A673 (cell line): ENCODE measurements around the gene CMYA5. TPM values are rescaled to one million over a fixed set of nuclear protein-coding genes. Genes with fewer than 3 reads are reported as not detected.

ENCODE experiments used
- BruUV-seq: library from RNA; stranded (reverse); fragments of 400-500 nt; replicated peaks from 2 replicates; lab custom pipeline; 2021; lab: Mats Ljungman, UMichigan
- CTCF ChIA-PET: fragments of 300-600 bp; sonication (Branson Sonifier 250); formaldehyde crosslinking; loops from one replicate; lab custom pipeline; 2022; ENCODE audit warnings: antibody characterized with exemption; lab: Charles Lee
- POLR2A ChIA-PET: fragments of 300-600 bp; sonication (Branson Sonifier 250); formaldehyde crosslinking; loops from one replicate; lab custom pipeline; 2022; ENCODE audit warnings: antibody characterized with exemption; ENCODE audit not compliant: low non-redundant PET; lab: Charles Lee
- DNase-seq: peaks from one replicate; pipeline ENCODE4 v3.0.0-alpha.2; 2015; ENCODE audit warnings: low spot score
- H3K27ac ChIP-seq: fragments of 200-600 bp; sonication (generic); 2 replicates; pipeline ENCODE4 v1.5.1; 2016; ENCODE audit warnings: mixed run types, low read depth, mild to moderate bottlenecking, mixed read lengths, antibody characterized with exemption, low read length; ENCODE audit not compliant: poor library complexity, severe bottlenecking
- H3K27me3 ChIP-seq: fragments of 200-600 bp; sonication (generic); replicated peaks from 2 replicates; pipeline ENCODE4 v1.6.1; 2017; ENCODE audit warnings: mixed run types, low read depth, mild to moderate bottlenecking, mixed read lengths, antibody characterized with exemption, low read length; ENCODE audit not compliant: insufficient read depth, poor library complexity
- H3K36me3 ChIP-seq: fragments of 200-600 bp; sonication (generic); 2 replicates; pipeline ENCODE4 v1.6.1; 2016; ENCODE audit warnings: mixed run types, mild to moderate bottlenecking, mixed read lengths, antibody characterized with exemption, low read length; ENCODE audit not compliant: insufficient read depth, poor library complexity, severe bottlenecking
- H3K4me1 ChIP-seq: fragments of 200-600 bp; sonication (generic); 2 replicates; pipeline ENCODE4 v1.6.1; 2017; ENCODE audit warnings: mixed run types, mild to moderate bottlenecking, mixed read lengths, antibody characterized with exemption, low read length; ENCODE audit not compliant: insufficient read depth, poor library complexity, severe bottlenecking
- H3K4me3 ChIP-seq: fragments of 200-600 bp; sonication (generic); 2 replicates; pipeline ENCODE4 v1.5.1; 2016; ENCODE audit warnings: low read depth, mixed run types, mild to moderate bottlenecking, mixed read lengths, low read length; ENCODE audit not compliant: poor library complexity, severe bottlenecking
- H3K9me3 ChIP-seq: fragments of 200-600 bp; sonication (generic); 2 replicates; pipeline ENCODE4 v1.6.1; 2016; ENCODE audit warnings: mixed run types, low read depth, mild to moderate bottlenecking, mixed read lengths, antibody characterized with exemption, low read length; ENCODE audit not compliant: poor library complexity, severe bottlenecking
- EZH2 ChIP-seq: fragments of 200-600 bp; sonication (generic); IDR thresholded peaks from 2 replicates; pipeline ENCODE4 v1.6.1; 2017; ENCODE audit warnings: borderline replicate concordance, low read depth, mild to moderate bottlenecking, mixed read lengths, antibody characterized with exemption, low read length; ENCODE audit not compliant: poor library complexity, severe bottlenecking
- intact Hi-C: fragments of 100-400 bp; cut with micrococcal nuclease; formaldehyde crosslinking; loops from one replicate; pipeline ENCODE4 v1.10.0; 2022; ENCODE audit not compliant: unreplicated experiment
- total RNA-seq: library from RNA; stranded (reverse); gene quantifications from 2 replicates; pipeline ENCODE4 v1.2.3, GENCODE V29; 2021
- TF ChIP-seq, protein P1 (sequence below): fragments of 300-800, 200-600 bp; sonication (generic); conservative IDR thresholded peaks from 2 replicates; pipeline ENCODE4 v1.5.1; 2017; ENCODE audit warnings: low read depth, mild to moderate bottlenecking, antibody characterized with exemption, low read length, moderate library complexity, mixed read lengths

The CMYA5 gene
- total RNA-seq, 1 experiment from 2014 or later = 0.41 TPM

DNA sequence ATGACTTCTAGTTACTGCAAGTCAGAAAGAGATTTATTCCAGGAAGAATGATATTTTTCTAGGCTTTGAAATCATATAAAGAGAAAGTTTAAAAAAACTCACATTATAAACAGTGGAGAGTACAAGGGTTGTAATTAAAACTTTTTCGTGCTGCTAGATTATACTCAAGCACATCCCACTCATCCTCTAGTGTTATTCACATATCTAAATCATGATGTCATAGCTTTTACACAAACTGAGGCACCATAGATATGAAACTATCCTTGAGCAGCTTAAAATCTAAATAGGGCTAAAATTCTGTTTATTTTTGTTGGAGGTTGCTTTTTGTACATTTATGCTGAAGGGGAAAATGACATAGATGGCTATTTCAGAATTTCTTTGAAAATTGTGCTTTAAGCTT, 47.4 kb upstream of the CMYA5 start:
- Histone ChIP-seq H3K4me1 (peaks cover 15% of the 10 kb centered on the region), H3K27ac (no peak overlapping the region), H3K27me3 (no peaks in the 10 kb centered on the region), H3K9me3 (no peaks in the 10 kb centered on the region), H3K4me3 (no peak overlapping the region), H3K36me3 (peaks cover 31% of the 10 kb centered on the region)
- DNase-seq = no peak
- intact Hi-C loops = no loop called here
- ChIA-PET POLR2A (no interaction called here), CTCF (no interaction called here)
- TF ChIP-seq EZH2 = no peak
- TF ChIP-seq, protein P1, sequence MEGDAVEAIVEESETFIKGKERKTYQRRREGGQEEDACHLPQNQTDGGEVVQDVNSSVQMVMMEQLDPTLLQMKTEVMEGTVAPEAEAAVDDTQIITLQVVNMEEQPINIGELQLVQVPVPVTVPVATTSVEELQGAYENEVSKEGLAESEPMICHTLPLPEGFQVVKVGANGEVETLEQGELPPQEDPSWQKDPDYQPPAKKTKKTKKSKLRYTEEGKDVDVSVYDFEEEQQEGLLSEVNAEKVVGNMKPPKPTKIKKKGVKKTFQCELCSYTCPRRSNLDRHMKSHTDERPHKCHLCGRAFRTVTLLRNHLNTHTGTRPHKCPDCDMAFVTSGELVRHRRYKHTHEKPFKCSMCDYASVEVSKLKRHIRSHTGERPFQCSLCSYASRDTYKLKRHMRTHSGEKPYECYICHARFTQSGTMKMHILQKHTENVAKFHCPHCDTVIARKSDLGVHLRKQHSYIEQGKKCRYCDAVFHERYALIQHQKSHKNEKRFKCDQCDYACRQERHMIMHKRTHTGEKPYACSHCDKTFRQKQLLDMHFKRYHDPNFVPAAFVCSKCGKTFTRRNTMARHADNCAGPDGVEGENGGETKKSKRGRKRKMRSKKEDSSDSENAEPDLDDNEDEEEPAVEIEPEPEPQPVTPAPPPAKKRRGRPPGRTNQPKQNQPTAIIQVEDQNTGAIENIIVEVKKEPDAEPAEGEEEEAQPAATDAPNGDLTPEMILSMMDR = no peak
- no TSS peak for BruUV-seq

DNA sequence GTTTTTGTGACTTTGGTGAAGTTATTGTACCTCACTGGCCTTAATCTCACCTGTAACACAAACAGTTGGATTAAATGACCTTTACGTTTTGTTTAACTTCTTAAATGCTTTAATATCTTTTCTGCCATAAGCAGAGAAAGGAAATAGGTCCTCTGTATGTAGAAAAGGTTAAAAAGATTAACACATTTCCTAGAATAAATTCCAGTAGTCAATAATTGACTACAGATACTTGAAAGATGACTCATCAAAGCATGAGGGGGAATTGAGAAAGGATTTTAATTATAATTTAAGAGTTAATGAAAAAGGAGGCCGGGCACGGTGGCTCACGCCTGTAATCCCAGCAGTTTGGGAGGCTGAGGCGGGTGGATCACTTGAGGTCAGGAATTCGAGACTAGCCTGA, 35.8 kb upstream of the CMYA5 start:
- peaks cover 16% of the 10 kb centered on the region for H3K36me3 ChIP-seq
- intact Hi-C loops = no loop called here
- BruUV-seq = no TSS peak
- ChIA-PET POLR2A (no interaction called here), CTCF (no interaction called here)
- no peak for DNase-seq
- no peak overlapping the region for H3K4me3 ChIP-seq
- no peak for TF ChIP-seq EZH2
- TF ChIP-seq, protein P1 = no peak
- no peaks in the 10 kb centered on the region for H3K27me3 ChIP-seq
- peaks cover 4% of the 10 kb centered on the region for H3K4me1 ChIP-seq
- H3K27ac ChIP-seq = no peak overlapping the region
- no peaks in the 10 kb centered on the region for H3K9me3 ChIP-seq

DNA sequence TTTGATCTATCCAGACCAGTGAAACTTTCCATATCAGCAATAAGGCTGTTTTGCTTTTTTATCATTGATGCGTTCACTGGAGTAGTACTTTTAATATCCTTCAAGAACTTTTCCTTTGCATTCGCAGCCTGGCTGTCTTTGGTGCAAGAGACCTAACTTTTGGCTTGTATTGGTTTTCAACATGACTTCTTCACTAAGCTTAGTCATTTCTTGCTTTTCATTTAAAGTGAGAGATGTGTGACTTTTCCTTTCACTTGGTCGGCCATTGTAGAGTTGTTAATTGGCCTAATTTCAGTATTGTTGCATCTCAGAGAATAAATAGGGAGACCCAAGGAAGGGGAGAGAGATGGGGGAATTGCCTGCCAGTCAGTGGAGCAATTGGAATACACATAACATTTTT, 26.4 kb upstream of the CMYA5 start:
- no peaks in the 10 kb centered on the region for H3K4me1 ChIP-seq
- no TSS peak for BruUV-seq
- intact Hi-C loops = no loop called here
- POLR2A ChIA-PET = no interaction called here
- peaks cover 22% of the 10 kb centered on the region for H3K36me3 ChIP-seq
- DNase-seq = no peak
- no peak for TF ChIP-seq EZH2
- TF ChIP-seq, protein P1 = no peak
- no peak overlapping the region for H3K4me3 ChIP-seq
- H3K27me3 ChIP-seq = no peaks in the 10 kb centered on the region
- no peak overlapping the region for H3K27ac ChIP-seq
- peaks cover 6% of the 10 kb centered on the region for H3K9me3 ChIP-seq
- CTCF ChIA-PET = no interaction called here
